SKM-1 (cell line): ENCODE results near the gene TFPI.

Experiments used
- DNase-seq: peaks from one replicate; lab custom pipeline; 2025; ENCODE audit not compliant: unreplicated experiment; lab: John Stamatoyannopoulos, UW

TFPI gene

DNA sequence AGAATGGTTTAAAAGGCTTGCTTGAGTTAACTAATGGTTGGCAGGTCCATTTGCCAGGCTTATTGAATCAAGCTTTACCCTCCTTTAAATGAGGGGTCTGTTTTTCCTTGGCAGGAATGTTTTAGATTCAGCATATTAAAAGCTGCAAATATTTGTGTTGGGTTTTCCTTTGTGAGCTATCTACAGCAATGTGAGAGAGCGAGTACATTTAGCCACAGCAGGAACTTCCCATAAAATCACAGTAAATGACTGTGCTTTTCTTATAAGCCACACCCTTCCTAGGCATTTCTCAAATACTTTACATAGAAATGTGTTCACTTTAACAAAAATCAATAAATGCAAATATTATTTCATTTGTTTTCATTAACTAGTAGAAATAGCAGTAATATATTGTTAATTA, 130.1 kb downstream of the TFPI start:
- no peak for DNase-seq

DNA sequence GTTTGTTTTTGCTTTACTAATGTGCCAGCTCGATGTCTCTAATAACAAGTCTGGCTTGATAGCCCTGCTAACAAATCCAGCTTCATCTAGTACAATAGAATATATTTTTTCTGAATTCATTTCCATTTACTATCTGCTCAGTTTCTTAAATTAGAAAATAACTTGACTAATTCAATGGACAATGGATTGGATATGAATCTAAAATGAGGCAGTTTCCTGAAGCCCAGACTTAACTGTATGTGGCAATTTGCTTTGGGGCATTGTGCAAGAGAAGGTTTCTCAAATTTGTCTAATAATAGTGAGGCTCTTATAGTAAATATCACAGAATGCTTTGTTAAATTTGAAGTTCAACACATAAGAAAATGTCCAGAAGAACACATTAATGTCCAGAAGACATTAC, 132.0 kb downstream of the TFPI start:
- DNase-seq = no peak

GRCh38 chr2:187421519-187421918, 132.7 kb downstream of the TFPI start:
- DNase-seq = no peak

- no peak for DNase-seq
Observed at GRCh38 chr2:187419808-187420207, 134.4 kb downstream of the TFPI start.

GRCh38 chr2:187415449-187415848, 138.8 kb downstream of the TFPI start:
- no peak for DNase-seq
